HL-60 (cell line): ENCODE measurements around the gene PPFIBP2.

Experiments used
- DNase-seq, 2 experiments: peaks; one replicate each; pipeline ENCODE4 v3.0.0-alpha.2; 2010 to 2020; ENCODE audit warnings: low read depth in 1 of 2, low spot score in 1 of 2
- H3K27ac ChIP-seq: fragments of 250-450 bp; sonication (Bioruptor Pico); replicated peaks from 2 replicates; pipeline ENCODE4 v1.5.1; 2020; ENCODE audit warnings: mild to moderate bottlenecking, moderate library complexity
- H3K27me3 ChIP-seq: fragments of 250-450 bp; sonication (Bioruptor Pico); 2 replicates; pipeline ENCODE4 v1.5.1; 2021; ENCODE audit warnings: mild to moderate bottlenecking, moderate library complexity; ENCODE audit not compliant: insufficient read depth, poor library complexity, severe bottlenecking
- H3K4me3 ChIP-seq: replicated peaks from 2 replicates; pipeline ENCODE4 v1.5.1; 2011; ENCODE audit warnings: mild to moderate bottlenecking, control low read depth, low read length; ENCODE audit not compliant: insufficient read depth
- CTCF ChIP-seq: IDR thresholded peaks from one replicate; pipeline ENCODE4 v1.5.1; 2011; ENCODE audit warnings: low read length, control low read depth, inconsistent platforms; ENCODE audit not compliant: insufficient read depth
- GABPA ChIP-seq: IDR thresholded peaks from 2 replicates; pipeline ENCODE4 v1.6.1; 2012; ENCODE audit warnings: low read depth
- POLR2AphosphoS5 ChIP-seq: IDR thresholded peaks from 2 replicates; pipeline ENCODE4 v1.6.1; 2012; ENCODE audit warnings: low read depth
- REST ChIP-seq: IDR thresholded peaks from 2 replicates; pipeline ENCODE4 v1.6.1; 2012; ENCODE audit warnings: low read depth; ENCODE audit not compliant: insufficient replicate concordance
- SPI1 ChIP-seq: IDR thresholded peaks from 2 replicates; pipeline ENCODE4 v1.6.1; 2012; ENCODE audit warnings: low read depth, mild to moderate bottlenecking, borderline replicate concordance

Gene PPFIBP2

GRCh38 chr11:7606496-7606895 lies 92.7 kb downstream of the PPFIBP2 start:
- Histone ChIP-seq H3K4me3 (no peak overlapping the region), H3K27me3 (no peaks in the 10 kb centered on the region), H3K27ac (no peak overlapping the region)
- no peak for DNase-seq
- no peak for TF ChIP-seq GABPA
- TF ChIP-seq CTCF = no peak
- TF ChIP-seq POLR2AphosphoS5 = no peak
- TF ChIP-seq REST = no peak
- no peak for TF ChIP-seq SPI1

- H3K27ac ChIP-seq = no peak overlapping the region
- no peak for DNase-seq
- TF ChIP-seq CTCF (no peak), GABPA (no peak)
Measured at GRCh38 chr11:7609015-7609414, 95.2 kb downstream of the PPFIBP2 start.

GRCh38 chr11:7609521-7609920 lies 95.7 kb downstream of the PPFIBP2 start:
- H3K27me3 ChIP-seq = no peaks in the 10 kb centered on the region
- TF ChIP-seq GABPA (no peak), SPI1 (no peak), POLR2AphosphoS5 (no peak), REST (no peak), CTCF (no peak)
- DNase-seq = no peak

More at GRCh38 chr11:7609015-7609414, 95.2 kb downstream of the PPFIBP2 start:
- Histone ChIP-seq H3K27me3 (no peaks in the 10 kb centered on the region), H3K4me3 (no peak overlapping the region)

GRCh38 chr11:7610393-7610792 lies 96.6 kb downstream of the PPFIBP2 start:
- H3K4me3 ChIP-seq = no peak overlapping the region
- H3K27ac ChIP-seq = no peak overlapping the region
- TF ChIP-seq CTCF = no peak
- TF ChIP-seq SPI1 = no peak
- TF ChIP-seq POLR2AphosphoS5 = no peak
- no peak for TF ChIP-seq GABPA
- no peak for TF ChIP-seq REST
- DNase-seq = no peak
- H3K27me3 ChIP-seq = no peaks in the 10 kb centered on the region

More at GRCh38 chr11:7609521-7609920, 95.7 kb downstream of the PPFIBP2 start:
- Histone ChIP-seq H3K4me3 (no peak overlapping the region), H3K27ac (no peak overlapping the region)
